GM23248 (cell line): Measurements from ENCODE around the gene TBC1D10A.

Source experiments
- EZH2 ChIP-seq: fragments of 200-600 bp; sonication (generic); IDR thresholded peaks from 2 replicates; pipeline ENCODE4 v1.6.1; 2018; ENCODE audit warnings: antibody characterized with exemption, mild to moderate bottlenecking; ENCODE audit not compliant: insufficient read depth, poor library complexity, severe bottlenecking
- EZH2phosphoT487 ChIP-seq: fragments of 200-600 bp; sonication (generic); IDR thresholded peaks from 2 replicates; pipeline ENCODE4 v1.6.1; 2018; ENCODE audit warnings: antibody characterized with exemption, moderate library complexity, mild to moderate bottlenecking, low read depth; ENCODE audit not compliant: insufficient read depth

DNA sequence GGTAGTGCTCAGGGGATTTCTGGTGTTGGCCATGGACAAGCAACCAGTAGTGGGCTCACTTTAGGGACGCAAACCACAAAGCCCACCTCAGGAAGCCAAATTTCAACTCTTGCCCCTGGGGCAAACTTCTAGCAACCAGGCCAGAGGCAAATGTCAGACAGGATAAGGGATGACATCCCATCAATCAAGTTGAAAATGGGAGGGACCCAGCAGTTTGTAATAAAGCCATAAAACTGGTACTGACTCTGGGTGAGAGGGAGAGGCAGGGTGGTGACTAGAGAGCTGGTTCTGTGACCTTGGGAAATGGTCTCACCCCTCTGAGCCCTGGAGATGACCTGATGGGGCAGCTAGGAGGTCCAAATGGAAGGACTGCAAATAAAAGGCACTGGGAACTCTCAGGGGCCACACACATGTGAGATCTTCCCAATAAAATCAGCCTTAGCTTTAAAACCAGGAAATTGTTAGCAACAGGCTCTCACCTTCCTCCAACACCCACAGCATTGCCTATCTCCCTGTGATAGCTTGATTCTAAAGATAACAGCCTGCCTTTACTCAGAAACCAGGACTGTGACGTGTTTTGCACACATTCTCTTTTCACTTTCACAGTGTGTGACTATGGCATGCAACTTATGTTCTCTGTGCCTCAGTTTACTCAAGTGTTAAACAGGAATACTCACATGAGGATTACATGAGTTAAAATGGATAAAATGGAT is 6.4 kb upstream of the TBC1D10A start:
- TF ChIP-seq EZH2 = no peak
- no peak for TF ChIP-seq EZH2phosphoT487
